ENCODE data around the gene OR2B2. TPM values are rescaled to one million over a fixed set of nuclear protein-coding genes. Genes with fewer than 3 reads are reported as not detected.

Gene OR2B2
- total RNA-seq, 1 experiment from 2014 or later: not detected

DNA sequence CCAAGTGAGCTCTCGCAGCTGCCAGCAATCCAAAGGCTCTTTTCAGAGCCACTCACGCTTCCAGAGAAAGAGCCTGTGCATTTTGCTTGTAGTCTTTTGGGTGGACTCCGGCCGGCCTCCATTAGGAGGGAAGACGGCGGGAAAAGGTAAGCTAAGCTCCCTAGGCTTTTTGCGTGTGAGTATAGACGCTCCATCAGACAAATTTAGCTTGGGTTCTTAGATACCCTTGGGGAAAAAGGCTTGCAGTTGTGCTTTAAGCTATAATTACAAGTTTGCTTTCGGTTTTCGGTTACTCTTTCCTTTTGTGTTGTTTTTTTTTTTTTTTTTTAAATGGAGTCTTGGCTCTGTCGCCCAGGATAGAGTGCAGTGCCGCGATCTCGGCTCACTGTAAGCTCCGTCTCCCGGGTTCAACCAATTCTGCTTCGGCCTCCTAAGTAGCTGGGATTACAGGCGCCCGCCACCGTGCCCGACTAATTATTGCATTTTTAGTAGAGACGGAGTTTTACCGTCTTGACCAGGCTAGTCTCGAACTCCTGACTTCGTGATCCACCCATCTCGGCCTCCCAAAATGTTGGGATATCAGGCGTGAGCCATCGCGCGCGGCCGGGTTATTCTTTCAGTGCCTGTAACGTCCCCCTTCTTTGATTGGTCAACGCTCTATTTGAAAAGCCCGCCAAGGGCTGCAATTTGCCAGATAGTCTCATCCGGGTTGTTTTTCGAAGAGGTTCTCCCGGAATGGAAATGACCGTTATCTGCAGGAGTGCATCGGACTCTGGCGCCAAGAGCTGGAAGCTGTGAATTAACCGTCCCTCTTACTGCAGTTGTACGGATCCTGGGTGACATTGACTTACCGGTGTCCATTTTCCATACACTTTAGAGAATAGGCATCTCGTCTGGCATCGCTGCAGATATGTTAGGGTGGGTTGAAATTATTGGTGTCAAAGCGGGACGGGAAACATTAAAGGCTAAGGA is 18.1 kb downstream of the OR2B2 start:
- POLR2A ChIA-PET: interaction anchor here (0.6 to 9.5 kb wide), 19 partner anchors 8 to 1867 kb away, joined by 3 to 620 read pairs (median 8); a partner anchor contains a TSS
- BruUV-seq (replicated peaks): no TSS peak
- Mint-ChIP-seq H3K36me3 (ENCODE audit: insufficient read depth, unreplicated experiment) (peaks cover 13% of the 10 kb centered on the region), H3K4me1 (ENCODE audit: low read depth, unreplicated experiment) (peaks cover 41% of the 10 kb centered on the region), H3K27ac (ENCODE audit: unreplicated experiment) (no peak overlapping the region), H3K27me3 (ENCODE audit: insufficient read depth, unreplicated experiment) (peaks cover 10% of the 10 kb centered on the region), H3K9me3 (ENCODE audit: unreplicated experiment) (no peaks in the 10 kb centered on the region), H3K4me3 (ENCODE audit: unreplicated experiment) (no peak overlapping the region)
- no peaks in the 10 kb centered on the region for H3K9me3 ChIP-seq
- peaks cover 25% of the 10 kb centered on the region for H3K4me1 ChIP-seq
- CTCF ChIA-PET: interaction anchor here (0.9 to 2.0 kb wide), 5 partner anchors 27 to 643 kb away, joined by 3 to 11 read pairs (median 6); a partner anchor contains a TSS
- H3K36me3 ChIP-seq (ENCODE audit: control insufficient read depth, insufficient read depth, low read length): no peaks in the 10 kb centered on the region
- H3K27me3 ChIP-seq (replicated peaks; ENCODE audit: control insufficient read depth, insufficient read depth, low read length): no peaks in the 10 kb centered on the region
- intact Hi-C loops (cut with micrococcal nuclease; ENCODE audit: unreplicated experiment): loop anchor here (1.0 to 10.0 kb wide), 9 partner anchors 29 to 1867 kb away; partner anchors contain the start of genes ZNF184 and ZSCAN31
- H3K4me3 ChIP-seq (ENCODE audit: low read depth, low read length): peak overlapping the region; percentile 79
- TF ChIP-seq, protein P1, sequence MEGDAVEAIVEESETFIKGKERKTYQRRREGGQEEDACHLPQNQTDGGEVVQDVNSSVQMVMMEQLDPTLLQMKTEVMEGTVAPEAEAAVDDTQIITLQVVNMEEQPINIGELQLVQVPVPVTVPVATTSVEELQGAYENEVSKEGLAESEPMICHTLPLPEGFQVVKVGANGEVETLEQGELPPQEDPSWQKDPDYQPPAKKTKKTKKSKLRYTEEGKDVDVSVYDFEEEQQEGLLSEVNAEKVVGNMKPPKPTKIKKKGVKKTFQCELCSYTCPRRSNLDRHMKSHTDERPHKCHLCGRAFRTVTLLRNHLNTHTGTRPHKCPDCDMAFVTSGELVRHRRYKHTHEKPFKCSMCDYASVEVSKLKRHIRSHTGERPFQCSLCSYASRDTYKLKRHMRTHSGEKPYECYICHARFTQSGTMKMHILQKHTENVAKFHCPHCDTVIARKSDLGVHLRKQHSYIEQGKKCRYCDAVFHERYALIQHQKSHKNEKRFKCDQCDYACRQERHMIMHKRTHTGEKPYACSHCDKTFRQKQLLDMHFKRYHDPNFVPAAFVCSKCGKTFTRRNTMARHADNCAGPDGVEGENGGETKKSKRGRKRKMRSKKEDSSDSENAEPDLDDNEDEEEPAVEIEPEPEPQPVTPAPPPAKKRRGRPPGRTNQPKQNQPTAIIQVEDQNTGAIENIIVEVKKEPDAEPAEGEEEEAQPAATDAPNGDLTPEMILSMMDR (IDR thresholded peaks at IDR 0.05; ENCODE audit: insufficient read depth in 1 of 2, low read depth in 1 of 2, low read length in 1 of 2, severe bottlenecking in 1 of 2, unreplicated experiment in 1 of 2): no peak
- peak; percentile 84 to 90 for DNase-seq

DNA sequence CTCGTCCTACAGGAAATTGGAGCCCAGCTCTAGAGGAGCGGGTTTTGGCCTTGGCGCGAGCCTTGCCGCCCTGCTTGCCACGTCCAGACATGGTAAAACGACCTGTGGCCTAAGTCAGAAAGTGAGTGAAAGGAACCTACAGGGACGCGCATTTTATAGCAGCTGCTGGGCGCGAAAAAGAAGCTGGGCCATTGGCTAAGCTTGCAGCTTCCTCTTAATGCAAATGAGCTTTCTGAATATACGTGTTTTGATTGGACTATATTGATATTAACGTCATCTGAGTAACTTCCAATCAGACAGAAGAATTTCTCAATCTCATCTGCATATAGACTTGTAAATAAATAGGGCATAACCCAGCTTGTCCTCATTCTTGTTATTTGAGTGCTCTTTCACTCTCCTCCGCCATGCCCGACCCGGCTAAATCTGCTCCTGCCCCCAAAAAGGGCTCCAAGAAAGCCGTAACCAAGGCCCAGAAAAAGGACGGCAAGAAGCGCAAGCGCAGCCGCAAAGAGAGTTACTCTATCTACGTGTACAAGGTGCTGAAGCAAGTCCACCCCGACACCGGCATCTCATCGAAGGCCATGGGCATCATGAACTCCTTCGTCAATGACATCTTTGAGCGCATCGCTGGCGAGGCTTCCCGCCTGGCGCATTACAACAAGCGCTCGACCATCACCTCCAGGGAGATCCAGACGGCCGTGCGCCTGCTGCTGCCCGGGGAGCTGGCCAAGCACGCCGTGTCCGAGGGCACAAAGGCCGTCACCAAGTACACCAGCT is 18.9 kb downstream of the OR2B2 start:
- Mint-ChIP-seq H3K27ac (ENCODE audit: unreplicated experiment) (no peak overlapping the region), H3K9me3 (ENCODE audit: unreplicated experiment) (no peaks in the 10 kb centered on the region), H3K36me3 (ENCODE audit: insufficient read depth, unreplicated experiment) (peaks cover 9% of the 10 kb centered on the region), H3K27me3 (ENCODE audit: insufficient read depth, unreplicated experiment) (peaks cover 10% of the 10 kb centered on the region), H3K4me1 (ENCODE audit: low read depth, unreplicated experiment) (peaks cover 39% of the 10 kb centered on the region), H3K4me3 (ENCODE audit: unreplicated experiment) (no peak overlapping the region)
- CTCF ChIA-PET: interaction anchor here (0.6 to 2.0 kb wide), 6 partner anchors 28 to 1621 kb away, joined by 3 to 11 read pairs (median 3); a partner anchor contains a TSS
- BruUV-seq (replicated peaks): TSS peak; percentile 74
- peak; percentile 95 to 96 for DNase-seq
- peak overlapping the region; percentile 82 for H3K4me3 ChIP-seq (ENCODE audit: low read depth, low read length)
- TF ChIP-seq, protein P1 (IDR thresholded peaks at IDR 0.05; ENCODE audit: insufficient read depth in 1 of 2, low read depth in 1 of 2, low read length in 1 of 2, severe bottlenecking in 1 of 2, unreplicated experiment in 1 of 2): no peak
- H3K36me3 ChIP-seq (ENCODE audit: control insufficient read depth, insufficient read depth, low read length): no peaks in the 10 kb centered on the region
- H3K27me3 ChIP-seq (replicated peaks; ENCODE audit: control insufficient read depth, insufficient read depth, low read length): no peaks in the 10 kb centered on the region
- intact Hi-C loops (cut with micrococcal nuclease; ENCODE audit: unreplicated experiment): loop anchor here (1.0 to 10.0 kb wide), 7 partner anchors 28 to 1866 kb away; partner anchors contain the start of genes ZNF184 and ZSCAN31
- peaks cover 21% of the 10 kb centered on the region for H3K4me1 ChIP-seq
- no peaks in the 10 kb centered on the region for H3K9me3 ChIP-seq
- POLR2A ChIA-PET: interaction anchor here (0.5 to 9.5 kb wide), 35 partner anchors 9 to 1871 kb away, joined by 3 to 620 read pairs (median 5); a partner anchor contains a TSS

All from Caco-2 (cell line).